OCI-LY1 (cell line): ENCODE measurements around the gene ADGB.

ENCODE experiments used
- H2AFZ ChIP-seq: fragments of 200-600 bp; sonication (generic), shearing (Covaris generic); 2 replicates; pipeline ENCODE4 v1.6.0; 2014; ENCODE audit warnings: antibody characterized with exemption, mild to moderate bottlenecking, low read length
- H3F3A ChIP-seq: fragments of 200-600 bp; sonication (generic), shearing (Covaris generic); 2 replicates; pipeline ENCODE4 v1.6.0; 2014; ENCODE audit warnings: mild to moderate bottlenecking, antibody characterized with exemption, low read length, moderate library complexity; ENCODE audit not compliant: insufficient read depth
- H3K27ac ChIP-seq: fragments of 200-600 bp; sonication (generic); 2 replicates; pipeline ENCODE4 v1.5.1; 2014; ENCODE audit warnings: low read length, mixed run types, mild to moderate bottlenecking, low read depth; ENCODE audit not compliant: poor library complexity, severe bottlenecking
- H3K27me3 ChIP-seq: fragments of 200-600 bp; sonication (generic); 2 replicates; pipeline ENCODE4 v1.6.0; 2014; ENCODE audit warnings: antibody characterized with exemption, mild to moderate bottlenecking, low read length, moderate library complexity; ENCODE audit not compliant: insufficient read depth
- H3K36me3 ChIP-seq: fragments of 200-600 bp; sonication (generic); 2 replicates; pipeline ENCODE4 v1.6.1; 2014; ENCODE audit warnings: mild to moderate bottlenecking, antibody characterized with exemption, low read length, moderate library complexity, mixed read lengths; ENCODE audit not compliant: insufficient read depth
- H3K4me1 ChIP-seq: fragments of 200-600 bp; sonication (generic); 2 replicates; pipeline ENCODE4 v1.5.1; 2014; ENCODE audit warnings: mild to moderate bottlenecking, low read length, moderate library complexity; ENCODE audit not compliant: insufficient read depth, severe bottlenecking
- H3K4me2 ChIP-seq: fragments of 200-600 bp; sonication (generic), shearing (Covaris generic); 2 replicates; pipeline ENCODE4 v1.6.1; 2014; ENCODE audit warnings: low read length
- H3K4me3 ChIP-seq: fragments of 200-600 bp; sonication (generic); 2 replicates; pipeline ENCODE4 v1.5.1; 2014; ENCODE audit warnings: low read length, low read depth, mild to moderate bottlenecking, mixed read lengths; ENCODE audit not compliant: poor library complexity, severe bottlenecking
- H3K79me2 ChIP-seq: fragments of 200-600 bp; shearing (Covaris generic); 2 replicates; pipeline ENCODE4 v1.6.1; 2016; ENCODE audit warnings: mixed run types, low read length, mixed read lengths; ENCODE audit not compliant: insufficient read depth
- H3K9ac ChIP-seq: fragments of 200-600 bp; sonication (generic), shearing (Covaris generic); 2 replicates; pipeline ENCODE4 v1.6.1; 2014; ENCODE audit warnings: mild to moderate bottlenecking, low read length, mixed read lengths
- H3K9me2 ChIP-seq: fragments of 200-600 bp; sonication (generic), shearing (Covaris generic); 2 replicates; pipeline ENCODE4 v1.6.1; 2014; ENCODE audit warnings: low read depth, mild to moderate bottlenecking, low read length, mixed read lengths
- H3K9me3 ChIP-seq: fragments of 200-600 bp; shearing (Covaris generic); 2 replicates; pipeline ENCODE4 v1.6.1; 2014; ENCODE audit warnings: low read length, mixed read lengths
- H4K20me1 ChIP-seq: fragments of 200-600 bp; sonication (generic), shearing (Covaris generic); 2 replicates; pipeline ENCODE4 v1.6.0; 2016; ENCODE audit warnings: mild to moderate bottlenecking, low read length; ENCODE audit not compliant: insufficient read depth
- EZH2 ChIP-seq: fragments of 200-600 bp; sonication (generic), shearing (Covaris generic); IDR thresholded peaks from 2 replicates; pipeline ENCODE4 v1.8.0; 2017; ENCODE audit warnings: borderline replicate concordance, mixed run types, mild to moderate bottlenecking, antibody characterized with exemption, low read length, moderate library complexity, mixed read lengths
- TF ChIP-seq, protein P1 (sequence below): fragments of 200-600 bp; sonication (generic), shearing (Covaris generic); IDR thresholded peaks from 2 replicates; pipeline ENCODE4 v1.5.1; 2017; ENCODE audit warnings: mild to moderate bottlenecking, antibody characterized with exemption, low read length, moderate library complexity, mixed read lengths

The ADGB gene

GRCh38 chr6:146860583-146860982 lies 261.8 kb downstream of the ADGB start:
- no peak overlapping the region for H3K4me3 ChIP-seq
- no peak for TF ChIP-seq EZH2
- TF ChIP-seq, protein P1, sequence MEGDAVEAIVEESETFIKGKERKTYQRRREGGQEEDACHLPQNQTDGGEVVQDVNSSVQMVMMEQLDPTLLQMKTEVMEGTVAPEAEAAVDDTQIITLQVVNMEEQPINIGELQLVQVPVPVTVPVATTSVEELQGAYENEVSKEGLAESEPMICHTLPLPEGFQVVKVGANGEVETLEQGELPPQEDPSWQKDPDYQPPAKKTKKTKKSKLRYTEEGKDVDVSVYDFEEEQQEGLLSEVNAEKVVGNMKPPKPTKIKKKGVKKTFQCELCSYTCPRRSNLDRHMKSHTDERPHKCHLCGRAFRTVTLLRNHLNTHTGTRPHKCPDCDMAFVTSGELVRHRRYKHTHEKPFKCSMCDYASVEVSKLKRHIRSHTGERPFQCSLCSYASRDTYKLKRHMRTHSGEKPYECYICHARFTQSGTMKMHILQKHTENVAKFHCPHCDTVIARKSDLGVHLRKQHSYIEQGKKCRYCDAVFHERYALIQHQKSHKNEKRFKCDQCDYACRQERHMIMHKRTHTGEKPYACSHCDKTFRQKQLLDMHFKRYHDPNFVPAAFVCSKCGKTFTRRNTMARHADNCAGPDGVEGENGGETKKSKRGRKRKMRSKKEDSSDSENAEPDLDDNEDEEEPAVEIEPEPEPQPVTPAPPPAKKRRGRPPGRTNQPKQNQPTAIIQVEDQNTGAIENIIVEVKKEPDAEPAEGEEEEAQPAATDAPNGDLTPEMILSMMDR = no peak
- H3K27ac ChIP-seq = no peak overlapping the region
- H3K9me2 ChIP-seq = no peaks in the 10 kb centered on the region
- H3F3A ChIP-seq = no peaks in the 10 kb centered on the region
- H2AFZ ChIP-seq = no peak overlapping the region
- no peaks in the 10 kb centered on the region for H3K79me2 ChIP-seq
- H3K9ac ChIP-seq = no peak overlapping the region
- H3K27me3 ChIP-seq = no peaks in the 10 kb centered on the region
- no peaks in the 10 kb centered on the region for H3K9me3 ChIP-seq
- no peak overlapping the region for H3K4me2 ChIP-seq
- H3K4me1 ChIP-seq = peaks cover 6% of the 10 kb centered on the region
- no peaks in the 10 kb centered on the region for H4K20me1 ChIP-seq
- H3K36me3 ChIP-seq = no peaks in the 10 kb centered on the region

- TF ChIP-seq, protein P1 = no peak
- no peak for TF ChIP-seq EZH2
- no peaks in the 10 kb centered on the region for H3K27me3 ChIP-seq
- no peak overlapping the region for H3K9ac ChIP-seq
- no peaks in the 10 kb centered on the region for H3K79me2 ChIP-seq
- H4K20me1 ChIP-seq = no peaks in the 10 kb centered on the region
- no peaks in the 10 kb centered on the region for H3F3A ChIP-seq
- no peaks in the 10 kb centered on the region for H3K9me2 ChIP-seq
- H3K4me3 ChIP-seq = no peak overlapping the region
- H2AFZ ChIP-seq = no peak overlapping the region
- H3K4me2 ChIP-seq = no peak overlapping the region
- H3K27ac ChIP-seq = no peak overlapping the region
- H3K4me1 ChIP-seq = peaks cover 6% of the 10 kb centered on the region
- no peaks in the 10 kb centered on the region for H3K9me3 ChIP-seq
- no peaks in the 10 kb centered on the region for H3K36me3 ChIP-seq
Observed at GRCh38 chr6:146861029-146861563, 262.3 kb downstream of the ADGB start.

DNA sequence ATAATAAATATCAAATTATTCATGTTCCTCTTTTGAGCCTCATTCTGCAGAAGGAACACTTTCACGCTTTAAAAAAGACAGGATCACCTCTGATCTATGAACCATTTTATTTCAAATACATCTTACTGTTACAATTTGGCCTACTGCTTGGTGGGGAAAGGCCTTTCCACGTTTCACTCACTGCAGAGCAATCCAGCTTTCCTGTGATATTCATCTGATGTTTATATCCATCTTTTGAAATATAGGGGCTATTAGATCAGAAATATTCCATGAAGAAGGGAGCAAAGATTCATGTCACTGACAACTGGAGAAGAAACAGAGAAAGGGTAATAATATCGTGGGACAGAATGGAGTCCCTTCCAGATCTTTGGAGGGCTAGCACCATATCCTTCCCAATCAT lies 262.9 kb downstream of the ADGB start:
- Histone ChIP-seq H4K20me1 (no peaks in the 10 kb centered on the region), H3K4me3 (no peak overlapping the region), H3K9ac (no peak overlapping the region), H3F3A (no peaks in the 10 kb centered on the region), H3K4me1 (peaks cover 6% of the 10 kb centered on the region), H3K36me3 (no peaks in the 10 kb centered on the region), H3K79me2 (no peaks in the 10 kb centered on the region), H3K4me2 (no peak overlapping the region), H2AFZ (no peak overlapping the region), H3K27me3 (no peaks in the 10 kb centered on the region), H3K27ac (no peak overlapping the region), H3K9me2 (no peaks in the 10 kb centered on the region), H3K9me3 (no peaks in the 10 kb centered on the region)
- TF ChIP-seq, protein P1 = no peak
- TF ChIP-seq EZH2 = no peak
